BE2C (cell line): ENCODE data around the gene GNAI2.
A peak's percentile ranks its signal among the peaks of the same experiment; 100 is the strongest.

ENCODE experiments used
- DNase-seq: peaks from one replicate; pipeline ENCODE4 v3.0.0-alpha.2; 2020
- H3K27me3 ChIP-seq: fragments of 250-450 bp; sonication (Bioruptor Pico); 2 replicates; pipeline ENCODE4 v1.5.1; 2020; ENCODE audit warnings: mild to moderate bottlenecking
- H3K36me3 ChIP-seq: fragments of 250-450 bp; sonication (Bioruptor Pico); 2 replicates; pipeline ENCODE4 v1.5.1; 2020; ENCODE audit warnings: mild to moderate bottlenecking
- H3K4me1 ChIP-seq: fragments of 250-450 bp; sonication (Bioruptor Pico); 2 replicates; pipeline ENCODE4 v1.5.1; 2020
- H3K4me3 ChIP-seq: 2 replicates; pipeline ENCODE4 v1.5.1; 2011; ENCODE audit warnings: low read depth, low read length
- H3K9me3 ChIP-seq: fragments of 250-450 bp; sonication (Bioruptor Pico); 2 replicates; pipeline ENCODE4 v1.5.1; 2020
- TF ChIP-seq, protein P1 (sequence below): IDR thresholded peaks from 2 replicates; pipeline ENCODE4 v1.5.1; 2012; ENCODE audit warnings: mild to moderate bottlenecking, low read depth, low read length

GNAI2 gene

DNA sequence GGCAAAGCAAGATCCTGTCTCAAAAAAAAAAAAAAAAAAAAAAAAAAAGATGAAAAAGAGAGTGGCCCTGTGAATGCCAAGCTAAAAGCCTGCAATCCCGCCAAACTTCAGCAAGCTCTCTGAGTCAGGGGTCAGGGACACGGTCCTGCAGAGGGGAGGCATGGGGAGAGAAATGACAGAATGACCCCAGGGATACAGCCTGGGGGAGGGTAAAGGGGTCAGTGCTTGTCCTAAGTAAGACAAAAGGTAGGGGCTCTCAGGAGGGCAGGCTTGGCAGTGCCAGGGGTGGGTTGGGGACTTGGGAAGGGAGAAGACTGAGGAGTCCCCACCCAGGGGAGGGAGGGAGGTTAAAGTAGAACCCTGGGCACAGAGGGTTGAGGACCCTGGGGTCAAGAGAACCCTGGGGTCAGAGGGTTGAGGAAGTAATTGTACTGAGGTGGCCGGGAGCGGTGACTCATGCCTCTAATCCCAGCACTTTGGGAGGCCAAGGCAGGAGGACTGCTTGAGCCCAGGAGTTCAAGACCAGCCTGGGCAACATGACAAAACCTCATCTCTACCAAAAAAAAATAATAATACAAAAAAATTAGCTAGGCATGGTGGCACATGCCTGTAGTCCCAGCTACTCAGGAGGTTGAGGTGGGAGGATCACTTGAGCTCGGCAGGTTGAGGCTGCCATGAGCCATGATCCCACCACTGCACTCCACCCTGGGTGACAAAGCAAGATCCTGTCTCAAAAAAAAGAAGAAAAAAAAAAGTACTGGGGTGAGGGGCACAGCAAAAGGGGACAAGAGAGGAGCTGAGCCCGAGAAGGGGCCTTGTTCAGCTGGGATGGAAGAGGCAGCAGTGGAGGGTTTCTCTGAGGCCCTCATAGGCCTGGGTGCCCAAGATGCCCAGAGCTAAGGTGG lies 27.7 kb downstream of the GNAI2 start:
- peaks cover 4% of the 10 kb centered on the region for H3K4me1 ChIP-seq
- H3K27me3 ChIP-seq: no peaks in the 10 kb centered on the region
- H3K4me3 ChIP-seq: no peak overlapping the region
- DNase-seq: no peak
- no peaks in the 10 kb centered on the region for H3K9me3 ChIP-seq
- TF ChIP-seq, protein P1, sequence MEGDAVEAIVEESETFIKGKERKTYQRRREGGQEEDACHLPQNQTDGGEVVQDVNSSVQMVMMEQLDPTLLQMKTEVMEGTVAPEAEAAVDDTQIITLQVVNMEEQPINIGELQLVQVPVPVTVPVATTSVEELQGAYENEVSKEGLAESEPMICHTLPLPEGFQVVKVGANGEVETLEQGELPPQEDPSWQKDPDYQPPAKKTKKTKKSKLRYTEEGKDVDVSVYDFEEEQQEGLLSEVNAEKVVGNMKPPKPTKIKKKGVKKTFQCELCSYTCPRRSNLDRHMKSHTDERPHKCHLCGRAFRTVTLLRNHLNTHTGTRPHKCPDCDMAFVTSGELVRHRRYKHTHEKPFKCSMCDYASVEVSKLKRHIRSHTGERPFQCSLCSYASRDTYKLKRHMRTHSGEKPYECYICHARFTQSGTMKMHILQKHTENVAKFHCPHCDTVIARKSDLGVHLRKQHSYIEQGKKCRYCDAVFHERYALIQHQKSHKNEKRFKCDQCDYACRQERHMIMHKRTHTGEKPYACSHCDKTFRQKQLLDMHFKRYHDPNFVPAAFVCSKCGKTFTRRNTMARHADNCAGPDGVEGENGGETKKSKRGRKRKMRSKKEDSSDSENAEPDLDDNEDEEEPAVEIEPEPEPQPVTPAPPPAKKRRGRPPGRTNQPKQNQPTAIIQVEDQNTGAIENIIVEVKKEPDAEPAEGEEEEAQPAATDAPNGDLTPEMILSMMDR: no peak
- no peaks in the 10 kb centered on the region for H3K36me3 ChIP-seq

DNA sequence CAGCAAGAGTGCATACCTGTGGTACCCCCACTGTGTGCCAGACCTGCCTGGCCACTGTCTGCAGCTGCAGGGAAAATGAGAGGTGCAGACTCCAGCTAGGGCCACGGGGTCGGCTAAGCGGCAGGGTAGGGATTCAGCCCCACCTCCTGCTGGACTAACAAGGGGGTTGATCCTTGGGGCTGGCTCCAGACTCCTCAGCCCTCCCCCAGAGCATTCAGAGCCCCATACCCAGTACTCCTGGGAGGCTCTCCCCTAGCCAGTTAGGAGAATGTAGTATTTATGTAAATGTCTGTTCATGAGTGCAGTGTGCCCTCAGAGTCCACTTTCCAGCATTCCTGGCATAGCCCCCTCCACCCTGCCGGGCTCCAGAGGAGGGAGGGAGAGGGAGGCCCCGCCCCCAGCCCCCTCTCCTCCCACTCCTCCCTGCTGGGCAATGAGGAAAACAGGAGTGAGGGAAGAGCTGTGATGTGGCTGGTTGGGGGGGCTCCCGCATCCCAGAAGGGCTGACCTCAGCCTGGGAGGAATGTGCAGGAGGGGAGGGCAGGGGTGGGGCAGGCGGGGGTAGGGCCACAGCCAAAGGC lies 28.5 kb downstream of the GNAI2 start:
- Histone ChIP-seq H3K36me3 (no peaks in the 10 kb centered on the region), H3K4me3 (no peak overlapping the region), H3K9me3 (no peaks in the 10 kb centered on the region), H3K4me1 (peaks cover 4% of the 10 kb centered on the region), H3K27me3 (no peaks in the 10 kb centered on the region)
- TF ChIP-seq, protein P1: no peak
- DNase-seq: peak; percentile 28

GRCh38 chr3:50264964-50265485 lies 29.0 kb downstream of the GNAI2 start:
- no peak overlapping the region for H3K4me3 ChIP-seq
- H3K27me3 ChIP-seq: no peaks in the 10 kb centered on the region
- H3K4me1 ChIP-seq: no peaks in the 10 kb centered on the region
- TF ChIP-seq, protein P1: no peak
- H3K36me3 ChIP-seq: no peaks in the 10 kb centered on the region
- DNase-seq: no peak
- no peaks in the 10 kb centered on the region for H3K9me3 ChIP-seq

DNA sequence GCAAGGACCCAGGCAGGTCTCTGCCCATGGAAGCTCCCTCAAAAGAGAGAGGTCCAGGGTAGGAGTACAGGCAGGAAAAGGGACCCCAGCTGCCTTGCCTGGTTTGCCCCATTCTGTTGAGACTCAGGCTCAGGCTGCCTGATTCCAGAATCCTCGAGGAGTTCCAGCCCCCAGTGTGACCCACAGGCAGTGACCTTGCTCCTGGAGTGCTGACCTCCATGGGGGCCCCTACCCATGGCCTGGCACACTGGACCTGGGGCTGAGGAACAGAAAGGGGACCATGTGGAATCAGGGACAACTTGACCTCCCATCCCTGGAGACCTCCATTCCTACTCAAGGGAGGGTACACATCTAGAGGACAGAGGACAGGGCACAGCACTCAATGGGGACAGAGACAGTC lies 29.6 kb downstream of the GNAI2 start:
- TF ChIP-seq, protein P1: no peak
- Histone ChIP-seq H3K9me3 (no peaks in the 10 kb centered on the region), H3K4me1 (no peaks in the 10 kb centered on the region), H3K27me3 (no peaks in the 10 kb centered on the region), H3K4me3 (no peak overlapping the region), H3K36me3 (no peaks in the 10 kb centered on the region)
- no peak for DNase-seq

DNA sequence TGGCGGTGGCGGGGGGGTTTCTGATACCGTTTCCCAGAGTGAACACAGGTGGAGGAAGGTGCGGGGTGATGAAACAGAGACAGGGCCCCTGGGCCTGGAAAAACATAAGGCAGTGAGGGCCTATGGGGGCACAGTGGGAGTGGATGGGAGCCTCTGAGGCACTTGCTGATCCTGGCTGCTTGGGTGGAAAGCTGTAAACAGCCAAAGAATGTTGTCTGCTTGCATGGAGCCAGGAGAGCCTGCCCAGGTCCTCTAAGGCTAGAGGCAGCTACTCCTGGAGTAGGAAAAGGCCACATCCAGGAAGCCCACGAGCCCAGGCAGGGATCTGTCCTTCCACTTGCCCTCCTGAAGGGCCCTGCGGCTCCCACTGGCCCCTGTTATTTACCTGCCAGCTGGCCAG lies 30.0 kb downstream of the GNAI2 start:
- no peaks in the 10 kb centered on the region for H3K36me3 ChIP-seq
- H3K4me1 ChIP-seq: no peaks in the 10 kb centered on the region
- TF ChIP-seq, protein P1: no peak
- H3K27me3 ChIP-seq: no peaks in the 10 kb centered on the region
- H3K4me3 ChIP-seq: no peak overlapping the region
- H3K9me3 ChIP-seq: no peaks in the 10 kb centered on the region
- no peak for DNase-seq

DNA sequence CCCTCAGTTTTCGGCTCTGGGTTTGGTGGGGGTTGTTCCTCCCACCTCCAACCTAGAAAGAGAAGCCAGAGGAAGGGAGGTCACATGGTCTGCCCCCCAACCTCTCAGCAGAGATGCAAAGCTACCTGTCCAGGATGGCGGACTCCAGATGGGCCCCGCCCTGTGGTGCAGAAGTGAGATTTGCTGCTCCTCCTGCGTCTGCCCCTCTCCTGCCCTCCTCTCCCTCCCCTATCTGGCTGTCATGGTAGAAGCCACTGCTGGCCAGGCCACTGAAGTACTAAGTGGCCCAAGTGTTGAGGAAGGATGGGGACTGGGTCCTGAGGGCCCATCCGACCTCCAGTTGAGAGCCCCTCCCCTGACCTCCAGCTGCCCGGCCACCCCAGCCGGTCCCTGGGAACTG lies 30.8 kb downstream of the GNAI2 start:
- Histone ChIP-seq H3K27me3 (no peaks in the 10 kb centered on the region), H3K9me3 (no peaks in the 10 kb centered on the region), H3K4me3 (no peak overlapping the region), H3K4me1 (no peaks in the 10 kb centered on the region), H3K36me3 (no peaks in the 10 kb centered on the region)
- DNase-seq: no peak
- TF ChIP-seq, protein P1: no peak
